ENCODE results near the gene GRK5. TPM values are rescaled to one million over a fixed set of nuclear protein-coding genes. Genes with fewer than 3 reads are reported as not detected.

Gene GRK5
- total and polyA plus RNA-seq, 9 donors = 18.1 to 29.2 (median 23.8) TPM

- Histone ChIP-seq H3K4me1 (ENCODE audit: control insufficient read depth, insufficient read depth, low read length) (peaks cover 67% of the 10 kb centered on the region), H3K4me3 (ENCODE audit: low read length) (no peak overlapping the region), H3K27ac (ENCODE audit: low read length) (no peak overlapping the region), H3K9me3 (replicated peaks; ENCODE audit: control insufficient read depth, low read depth, low read length) (no peaks in the 10 kb centered on the region), H3K36me3 (ENCODE audit: control insufficient read depth, insufficient read depth, low read length) (no peaks in the 10 kb centered on the region), H3K27me3 (ENCODE audit: control insufficient read depth, insufficient read depth, low read length) (no peaks in the 10 kb centered on the region)
- DNase-seq = no peak
- 89% methylated on average over 3 of the region's 12 CpGs for WGBS (ENCODE audit: insufficient coverage)
Measured at GRCh38 chr10:119344381-119344780, 137.0 kb downstream of the GRK5 start.

- Histone ChIP-seq H3K27me3 (ENCODE audit: control insufficient read depth, insufficient read depth, low read length) (no peaks in the 10 kb centered on the region), H3K4me3 (ENCODE audit: low read length) (no peak overlapping the region), H3K4me1 (ENCODE audit: control insufficient read depth, insufficient read depth, low read length) (peaks cover 77% of the 10 kb centered on the region), H3K27ac (ENCODE audit: low read length) (no peak overlapping the region), H3K36me3 (ENCODE audit: control insufficient read depth, insufficient read depth, low read length) (peaks cover 4% of the 10 kb centered on the region), H3K9me3 (replicated peaks; ENCODE audit: control insufficient read depth, low read depth, low read length) (no peaks in the 10 kb centered on the region)
- 64% methylated on average over 13 of the region's 16 CpGs for WGBS (ENCODE audit: insufficient coverage)
- no peak for DNase-seq
Measured at GRCh38 chr10:119346095-119346832, 138.9 kb downstream of the GRK5 start.

GRCh38 chr10:119347181-119347974 lies 140.0 kb downstream of the GRK5 start:
- Histone ChIP-seq H3K4me3 (ENCODE audit: low read length) (no peak overlapping the region), H3K36me3 (ENCODE audit: control insufficient read depth, insufficient read depth, low read length) (peaks cover 4% of the 10 kb centered on the region), H3K4me1 (ENCODE audit: control insufficient read depth, insufficient read depth, low read length) (peaks cover 66% of the 10 kb centered on the region), H3K27me3 (ENCODE audit: control insufficient read depth, insufficient read depth, low read length) (no peaks in the 10 kb centered on the region), H3K9me3 (replicated peaks; ENCODE audit: control insufficient read depth, low read depth, low read length) (peaks cover 10% of the 10 kb centered on the region), H3K27ac (ENCODE audit: low read length) (no peak overlapping the region)
- DNase-seq = no peak
- WGBS (ENCODE audit: insufficient coverage) = 93% methylated on average over 6 of the region's 17 CpGs

- Histone ChIP-seq H3K36me3 (ENCODE audit: control insufficient read depth, insufficient read depth, low read length) (peaks cover 4% of the 10 kb centered on the region), H3K9me3 (replicated peaks; ENCODE audit: control insufficient read depth, low read depth, low read length) (peaks cover 10% of the 10 kb centered on the region), H3K4me1 (ENCODE audit: control insufficient read depth, insufficient read depth, low read length) (peaks cover 59% of the 10 kb centered on the region), H3K4me3 (ENCODE audit: low read length) (no peak overlapping the region), H3K27ac (ENCODE audit: low read length) (peak overlapping the region; percentile 6), H3K27me3 (ENCODE audit: control insufficient read depth, insufficient read depth, low read length) (no peaks in the 10 kb centered on the region)
- DNase-seq = no peak
- 68% methylated on average over 4 of the region's 5 CpGs for WGBS (ENCODE audit: insufficient coverage)
Measured at GRCh38 chr10:119348106-119348505, 140.7 kb downstream of the GRK5 start.

- Histone ChIP-seq H3K4me1 (ENCODE audit: control insufficient read depth, insufficient read depth, low read length) (peaks cover 54% of the 10 kb centered on the region), H3K36me3 (ENCODE audit: control insufficient read depth, insufficient read depth, low read length) (peaks cover 4% of the 10 kb centered on the region), H3K4me3 (ENCODE audit: low read length) (no peak overlapping the region), H3K27me3 (ENCODE audit: control insufficient read depth, insufficient read depth, low read length) (no peaks in the 10 kb centered on the region), H3K9me3 (replicated peaks; ENCODE audit: control insufficient read depth, low read depth, low read length) (peaks cover 10% of the 10 kb centered on the region), H3K27ac (ENCODE audit: low read length) (peak overlapping the region; percentile 6)
- 42% methylated on average over 5 of the region's 15 CpGs for WGBS (ENCODE audit: insufficient coverage)
- no peak for DNase-seq
Measured at GRCh38 chr10:119348516-119349240, 141.3 kb downstream of the GRK5 start.

GRCh38 chr10:119349341-119349740 lies 142.0 kb downstream of the GRK5 start:
- Histone ChIP-seq H3K4me1 (ENCODE audit: control insufficient read depth, insufficient read depth, low read length) (peaks cover 51% of the 10 kb centered on the region), H3K4me3 (ENCODE audit: low read length) (no peak overlapping the region), H3K27me3 (ENCODE audit: control insufficient read depth, insufficient read depth, low read length) (no peaks in the 10 kb centered on the region), H3K9me3 (replicated peaks; ENCODE audit: control insufficient read depth, low read depth, low read length) (peaks cover 10% of the 10 kb centered on the region), H3K36me3 (ENCODE audit: control insufficient read depth, insufficient read depth, low read length) (peaks cover 4% of the 10 kb centered on the region), H3K27ac (ENCODE audit: low read length) (no peak overlapping the region)
- DNase-seq = no peak
- 70% methylated on average over 2 of the region's 5 CpGs for WGBS (ENCODE audit: insufficient coverage)

- Histone ChIP-seq H3K27me3 (ENCODE audit: control insufficient read depth, insufficient read depth, low read length) (no peaks in the 10 kb centered on the region), H3K27ac (ENCODE audit: low read length) (peak overlapping the region; percentile 86), H3K36me3 (ENCODE audit: control insufficient read depth, insufficient read depth, low read length) (peaks cover 4% of the 10 kb centered on the region), H3K4me3 (ENCODE audit: low read length) (no peak overlapping the region), H3K4me1 (ENCODE audit: control insufficient read depth, insufficient read depth, low read length) (peaks cover 48% of the 10 kb centered on the region), H3K9me3 (replicated peaks; ENCODE audit: control insufficient read depth, low read depth, low read length) (peaks cover 10% of the 10 kb centered on the region)
- no peak for DNase-seq
- 72% methylated on average over 7 of the region's 9 CpGs for WGBS (ENCODE audit: insufficient coverage)
Measured at GRCh38 chr10:119349937-119350501, 142.6 kb downstream of the GRK5 start.

GRCh38 chr10:119350502-119351097 lies 143.2 kb downstream of the GRK5 start:
- peaks cover 46% of the 10 kb centered on the region for H3K4me1 ChIP-seq (ENCODE audit: control insufficient read depth, insufficient read depth, low read length)
- DNase-seq = peak; percentile 92
- no peak overlapping the region for H3K4me3 ChIP-seq (ENCODE audit: low read length)
- H3K27me3 ChIP-seq (ENCODE audit: control insufficient read depth, insufficient read depth, low read length) = no peaks in the 10 kb centered on the region
- H3K27ac ChIP-seq (ENCODE audit: low read length) = peak overlapping the region; percentile 86
- H3K36me3 ChIP-seq (ENCODE audit: control insufficient read depth, insufficient read depth, low read length) = peaks cover 4% of the 10 kb centered on the region
- 25% methylated on average over 3 of the region's 8 CpGs for WGBS (ENCODE audit: insufficient coverage)
- peaks cover 10% of the 10 kb centered on the region for H3K9me3 ChIP-seq (replicated peaks; ENCODE audit: control insufficient read depth, low read depth, low read length)

- H3K27ac ChIP-seq (ENCODE audit: low read length) = peak overlapping the region; percentile 86
- peaks cover 41% of the 10 kb centered on the region for H3K4me1 ChIP-seq (ENCODE audit: control insufficient read depth, insufficient read depth, low read length)
- H3K36me3 ChIP-seq (ENCODE audit: control insufficient read depth, insufficient read depth, low read length) = peaks cover 4% of the 10 kb centered on the region
- no peaks in the 10 kb centered on the region for H3K27me3 ChIP-seq (ENCODE audit: control insufficient read depth, insufficient read depth, low read length)
- WGBS (ENCODE audit: insufficient coverage) = no CpG with 5 or more reads among the region's 4 CpGs
- peaks cover 14% of the 10 kb centered on the region for H3K9me3 ChIP-seq (replicated peaks; ENCODE audit: control insufficient read depth, low read depth, low read length)
- no peak for DNase-seq
- no peak overlapping the region for H3K4me3 ChIP-seq (ENCODE audit: low read length)
Measured at GRCh38 chr10:119351189-119351588, 143.8 kb downstream of the GRK5 start.

Data from muscle of leg (tissue), 11 donors.